MV-4-11 (cell line): ENCODE results near the gene POLR2J.

Experiments
- DNase-seq: peaks from one replicate; lab custom pipeline; 2025; lab: John Stamatoyannopoulos, UW

The POLR2J gene

GRCh38 chr7:102439963-102440795 lies 38.5 kb downstream of the POLR2J start:
- no peak for DNase-seq

- DNase-seq: no peak
Observed at GRCh38 chr7:102436118-102436517, 42.6 kb downstream of the POLR2J start.

- no peak for DNase-seq
Observed at GRCh38 chr7:102434039-102434486, 44.7 kb downstream of the POLR2J start.

GRCh38 chr7:102433219-102434038 lies 45.3 kb downstream of the POLR2J start, which contains the start of gene ORAI2:
Gene ORAI2 (plus strand): TSS chr7:102433575. CDS start chr7:102438957, 5,382 bp downstream.
- peak; percentile 33 for DNase-seq

DNA sequence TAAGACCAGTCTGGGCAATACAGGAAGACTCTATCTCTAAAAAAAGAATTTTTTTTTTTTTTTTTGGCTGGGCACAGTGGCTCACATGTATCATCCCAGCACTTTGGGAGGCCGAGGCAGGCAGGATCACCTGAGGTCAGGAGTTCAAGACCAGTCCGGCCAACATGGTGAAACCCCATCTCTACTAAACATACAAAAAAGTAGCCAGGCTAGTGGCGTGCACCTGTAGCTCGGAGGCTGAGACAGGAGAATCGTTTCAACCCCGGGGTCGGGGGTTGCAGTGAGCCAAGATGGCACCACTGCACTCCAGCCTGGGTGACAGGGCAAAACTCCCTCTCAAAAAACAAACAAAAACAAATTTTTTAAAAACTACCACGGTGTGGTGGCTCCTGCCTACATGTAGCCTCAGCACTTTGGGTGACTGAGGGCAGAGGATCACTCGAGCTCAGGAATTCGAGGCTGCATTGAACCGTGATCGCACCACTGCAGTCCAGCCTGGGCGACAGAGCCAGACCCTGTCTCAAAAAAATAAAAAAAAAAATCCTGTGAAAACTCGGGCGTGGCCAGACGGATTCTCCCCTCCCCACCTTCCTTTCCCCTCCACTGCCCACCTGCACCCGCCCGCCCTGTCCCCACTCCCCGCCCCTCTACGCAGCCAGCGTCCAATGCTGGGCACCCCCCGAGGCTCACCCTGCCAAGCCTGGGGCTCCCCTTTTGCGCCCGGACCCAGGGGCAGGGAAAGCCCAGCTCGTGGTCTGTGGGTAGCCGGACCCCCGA lies 46.1 kb downstream of the POLR2J start:
- no peak for DNase-seq

- DNase-seq: no peak
Observed at GRCh38 chr7:102431617-102432298, 47.0 kb downstream of the POLR2J start.

DNA sequence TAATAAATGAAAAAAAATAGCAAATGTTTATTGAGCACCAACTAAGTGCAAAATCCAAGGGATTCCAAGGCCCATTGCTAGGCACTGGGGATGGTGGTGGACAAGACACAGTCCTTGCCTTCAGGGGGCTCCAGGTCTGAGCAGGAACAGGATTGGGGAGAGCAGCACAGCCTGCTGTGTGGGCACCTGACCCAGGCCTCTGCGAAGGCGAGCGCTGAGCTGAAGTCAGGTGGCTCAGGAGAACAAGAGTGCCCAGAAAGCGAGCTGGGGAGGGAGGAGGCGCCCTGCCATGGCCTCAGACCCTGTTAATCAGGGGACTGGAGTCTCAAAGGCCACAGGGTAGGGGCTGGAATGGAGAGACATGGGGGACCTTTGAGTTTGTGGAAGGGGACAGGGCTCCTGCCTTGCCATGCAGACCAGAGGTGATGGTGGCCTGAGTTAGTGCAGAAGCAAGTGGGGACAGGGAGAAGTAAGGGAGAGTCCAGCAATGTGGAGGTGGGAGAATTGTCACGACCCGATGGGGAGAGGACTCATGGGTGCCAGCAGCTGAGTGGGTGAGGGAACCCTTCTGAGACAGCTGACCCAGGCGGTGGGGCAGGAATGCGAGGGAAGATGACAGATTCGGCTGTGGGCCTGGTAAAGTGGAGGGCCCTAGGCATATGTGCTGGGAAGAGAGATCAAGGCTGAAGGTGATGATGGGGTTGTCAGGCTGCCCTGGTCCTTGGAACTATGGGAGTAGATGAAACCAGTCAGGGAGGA lies 49.4 kb downstream of the POLR2J start:
- DNase-seq: no peak

GRCh38 chr7:102427019-102427405 lies 51.7 kb downstream of the POLR2J start:
- DNase-seq: peak; percentile 47

- DNase-seq: peak; percentile 93
Observed at GRCh38 chr7:102426268-102427018, 52.3 kb downstream of the POLR2J start.

GRCh38 chr7:102425639-102426267 lies 53.0 kb downstream of the POLR2J start:
- DNase-seq: peak; percentile 85

GRCh38 chr7:102424787-102425218 lies 53.9 kb downstream of the POLR2J start:
- peak; percentile 86 for DNase-seq

- DNase-seq: peak; percentile 63
Observed at GRCh38 chr7:102424129-102424551, 54.6 kb downstream of the POLR2J start.
